SKM-1 treated with dmso at 0.1 percent for 144 hours (cell line): ENCODE results near the gene CLCNKB.
A peak's percentile ranks its signal among the peaks of the same experiment; 100 is the strongest.

Source experiments
- DNase-seq: peaks from one replicate; lab custom pipeline; 2025; ENCODE audit not compliant: unreplicated experiment; lab: John Stamatoyannopoulos, UW

Gene CLCNKB

GRCh38 chr1:16072616-16073484 lies 29.3 kb downstream of the CLCNKB start:
- DNase-seq: no peak

GRCh38 chr1:16073490-16074119 lies 30.0 kb downstream of the CLCNKB start, which contains the start of gene FAM131C:
TSS of gene FAM131C (minus strand) at chr1:16073651. CDS start at chr1:16073442, 209 bp downstream.
- peak; percentile 18 for DNase-seq

GRCh38 chr1:16074217-16074616 lies 30.6 kb downstream of the CLCNKB start:
- DNase-seq: no peak

- no peak for DNase-seq
Observed at GRCh38 chr1:16075337-16076030, 31.9 kb downstream of the CLCNKB start.

- no peak for DNase-seq
Observed at GRCh38 chr1:16076031-16076864, 32.7 kb downstream of the CLCNKB start.

- no peak for DNase-seq
Observed at GRCh38 chr1:16076865-16077238, 33.3 kb downstream of the CLCNKB start.

- no peak for DNase-seq
Observed at GRCh38 chr1:16077406-16078245, 34.0 kb downstream of the CLCNKB start.

- DNase-seq: peak; percentile 57
Observed at GRCh38 chr1:16078925-16079656, 35.5 kb downstream of the CLCNKB start.

- no peak for DNase-seq
Observed at GRCh38 chr1:16080422-16081150, 37.0 kb downstream of the CLCNKB start.

- DNase-seq: no peak
Observed at GRCh38 chr1:16081636-16082035, 38.1 kb downstream of the CLCNKB start.

- DNase-seq: peak; percentile 19
Observed at GRCh38 chr1:16082283-16083038, 38.9 kb downstream of the CLCNKB start.

GRCh38 chr1:16083486-16083885 lies 39.9 kb downstream of the CLCNKB start:
- no peak for DNase-seq

- no peak for DNase-seq
Observed at GRCh38 chr1:16085522-16085921, 41.9 kb downstream of the CLCNKB start.

- no peak for DNase-seq
Observed at GRCh38 chr1:16087733-16088132, 44.2 kb downstream of the CLCNKB start.

- DNase-seq: no peak
Observed at GRCh38 chr1:16088351-16088911, 44.8 kb downstream of the CLCNKB start.

- DNase-seq: no peak
Observed at GRCh38 chr1:16088996-16089395, 45.4 kb downstream of the CLCNKB start.

- no peak for DNase-seq
Observed at GRCh38 chr1:16090076-16090826, 46.7 kb downstream of the CLCNKB start.
